COLO668 (cell line): ENCODE results near the gene PLXND1.
"Not testable (repeated sequence)": the region's sequence is repeated elsewhere in the genome, so short reads cannot be mapped to it uniquely, and the experiment has no call there.

Experiments used
- DNase-seq: peaks from one replicate; lab custom pipeline; 2025; ENCODE audit not compliant: unreplicated experiment; lab: John Stamatoyannopoulos, UW

The PLXND1 gene

DNA sequence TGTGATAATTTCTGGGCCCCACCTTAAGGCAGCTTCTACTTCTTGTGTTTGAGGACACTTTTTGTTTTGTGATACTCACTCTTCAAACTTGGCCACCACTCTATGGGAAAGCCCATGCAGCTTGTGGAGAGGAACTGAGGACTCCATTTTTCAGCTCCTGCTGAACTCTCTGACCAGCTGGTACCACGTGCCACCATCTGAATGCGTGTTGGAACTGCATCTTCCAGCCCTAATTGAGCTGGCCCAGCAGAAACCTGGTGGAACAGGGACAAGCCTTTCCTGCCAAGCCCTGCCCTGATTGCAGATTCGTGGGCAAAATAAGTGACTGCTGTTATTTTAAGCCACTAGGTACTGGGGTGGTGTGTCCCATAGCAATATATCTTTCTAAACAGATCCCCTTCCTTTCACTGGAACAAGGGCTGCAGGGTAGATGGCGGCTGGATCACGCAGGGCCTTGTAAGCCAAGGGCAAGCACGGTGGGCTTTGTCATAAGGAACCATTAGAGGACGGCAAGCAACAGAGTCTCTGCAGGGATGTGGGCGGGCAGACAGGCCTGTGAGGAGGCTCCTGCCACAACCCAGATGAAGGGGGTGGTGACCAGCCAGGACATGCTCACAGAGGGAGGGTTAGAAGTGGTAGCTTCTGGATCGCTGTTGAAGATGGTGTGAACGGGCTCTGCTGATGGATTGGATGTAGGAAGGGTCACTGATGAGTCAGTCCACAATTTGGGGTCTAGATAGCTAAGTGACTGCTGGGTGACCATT is 54.0 kb downstream of the PLXND1 start:
- no peak for DNase-seq

- DNase-seq: no peak
Observed at GRCh38 chr3:129549805-129550204, 56.7 kb downstream of the PLXND1 start.

- no peak for DNase-seq
Observed at GRCh38 chr3:129549006-129549800, 57.3 kb downstream of the PLXND1 start.

DNA sequence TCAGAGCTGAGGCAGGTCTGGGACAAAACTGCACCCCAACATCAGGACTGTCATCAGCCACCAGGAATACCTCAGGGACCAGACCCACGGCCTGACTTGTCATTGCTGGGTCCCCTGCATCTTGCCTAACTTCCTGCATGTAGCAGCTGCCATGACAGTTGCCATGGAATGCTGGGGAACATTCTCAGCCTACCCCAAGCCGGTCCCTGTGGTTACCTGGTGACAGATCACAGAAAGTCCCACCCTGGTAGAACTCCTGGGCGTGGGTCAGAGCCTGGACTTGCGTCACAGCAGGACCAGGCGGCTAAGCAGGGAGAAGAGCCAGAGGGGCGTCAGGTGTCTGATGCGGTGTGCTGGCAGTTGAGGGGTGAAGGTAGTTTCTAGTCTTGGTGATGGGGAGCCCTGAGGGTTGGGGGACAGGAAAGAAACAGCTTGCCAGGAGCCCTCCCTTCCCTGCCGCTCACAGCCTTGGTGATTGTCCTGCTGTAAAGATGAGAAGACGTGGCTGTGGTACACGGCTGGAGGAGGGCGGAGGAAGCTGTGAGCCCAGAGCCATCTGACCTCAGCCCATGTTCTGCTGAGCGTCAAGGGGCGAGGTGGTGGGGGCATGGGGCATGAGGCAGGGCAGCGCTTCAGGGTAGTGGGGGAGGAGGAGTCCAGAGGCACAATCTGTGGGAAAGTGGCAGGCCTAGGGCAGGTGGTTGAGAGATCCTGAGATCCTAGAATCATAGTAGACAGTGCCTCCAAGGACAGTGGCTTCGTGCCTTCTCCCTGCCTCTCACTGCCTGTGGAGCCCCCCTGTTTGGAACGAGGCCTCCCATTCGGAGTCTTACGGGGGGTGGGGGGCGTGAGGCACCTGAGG is 58.1 kb downstream of the PLXND1 start:
- DNase-seq: no peak

DNA sequence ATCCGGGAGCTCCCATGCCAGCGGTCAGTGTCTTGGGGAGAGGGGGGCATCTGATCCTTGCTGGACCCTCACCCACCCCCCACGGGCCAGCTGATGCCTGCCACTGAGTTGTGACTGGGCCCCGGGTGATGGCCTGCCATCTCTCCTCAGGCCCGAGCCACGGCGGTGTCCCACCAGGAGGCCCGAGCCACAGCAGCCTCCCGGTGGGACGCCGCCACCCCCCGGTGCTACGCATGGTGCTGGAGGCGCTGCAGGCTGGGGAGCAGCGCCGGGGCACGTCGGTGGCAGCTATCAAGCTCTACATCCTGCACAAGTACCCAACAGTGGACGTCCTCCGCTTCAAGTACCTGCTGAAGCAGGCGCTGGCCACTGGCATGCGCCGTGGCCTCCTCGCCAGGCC is 59.2 kb downstream of the PLXND1 start:
- no peak for DNase-seq

DNA sequence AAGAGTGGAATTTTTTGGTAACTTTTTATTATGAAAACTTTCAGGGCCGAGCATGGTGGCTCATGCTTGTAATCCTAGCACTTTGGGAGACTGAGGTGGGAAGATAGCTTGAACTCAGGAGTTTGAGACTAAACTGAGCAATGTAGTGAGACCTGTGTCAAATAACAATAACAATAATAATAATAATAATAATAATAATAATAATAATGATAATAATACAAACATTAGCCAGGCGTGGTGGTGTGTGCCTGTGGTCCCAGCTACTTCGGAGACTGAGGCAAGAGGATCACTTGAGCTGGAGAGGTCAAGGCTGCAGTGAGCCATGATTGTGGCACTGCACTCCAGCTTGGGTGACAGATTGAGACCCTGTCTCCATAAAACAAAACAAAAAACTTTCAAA is 60.5 kb downstream of the PLXND1 start:
- DNase-seq: not testable (repeated sequence)

DNA sequence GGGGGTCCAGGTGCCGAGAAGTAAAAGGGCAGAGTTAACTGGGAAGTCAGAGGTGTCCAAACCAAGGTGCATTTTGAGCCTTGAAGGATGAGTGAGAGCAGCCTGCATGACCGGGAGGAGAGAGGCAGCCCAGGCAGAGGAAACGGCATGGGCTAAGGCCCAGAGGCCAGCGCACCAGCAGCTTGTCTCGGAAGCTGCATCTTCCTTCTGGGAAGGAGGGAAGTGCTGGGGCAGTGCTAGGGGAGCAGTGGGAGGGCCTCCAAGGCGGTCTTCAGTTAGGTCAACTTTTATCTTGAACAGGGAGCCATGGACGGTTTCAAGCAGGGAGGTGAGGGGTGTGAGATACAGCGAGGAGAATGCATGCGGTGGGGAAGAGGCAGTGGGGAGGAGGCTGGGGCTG is 62.5 kb downstream of the PLXND1 start:
- no peak for DNase-seq

DNA sequence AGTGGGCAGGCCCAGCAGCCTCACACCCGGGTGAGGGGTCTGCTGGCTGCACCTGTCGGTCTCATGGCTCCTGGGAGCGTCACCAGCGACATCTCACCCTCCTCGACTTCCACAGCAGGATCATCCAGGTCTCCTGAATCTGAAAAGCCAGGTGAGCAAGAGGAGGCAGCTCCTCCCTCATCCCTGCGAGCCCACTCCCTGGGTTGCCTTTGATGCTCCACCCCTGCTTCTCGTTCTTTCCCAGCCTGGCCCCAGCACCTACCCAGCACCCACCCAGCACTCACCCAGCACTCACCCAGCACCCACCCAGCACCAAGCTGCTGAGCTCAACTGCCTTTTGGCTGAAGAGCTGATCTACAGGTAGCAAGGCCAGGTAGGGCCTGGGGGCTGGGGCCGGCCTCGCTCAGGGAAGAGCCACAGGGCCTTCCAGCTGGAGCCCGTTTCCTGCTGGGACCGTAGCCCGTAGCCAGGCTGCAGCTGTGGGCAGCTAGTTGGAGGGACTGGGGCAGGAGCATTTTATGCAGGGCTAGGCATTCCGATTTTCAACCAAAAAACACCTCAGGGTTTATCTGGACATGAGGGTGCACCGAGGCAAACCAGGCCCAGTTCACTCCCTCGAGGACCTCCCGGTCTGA is 63.2 kb downstream of the PLXND1 start, which contains the start of gene H1-8:
TSS of gene H1-8 (plus strand) at position 20 of the 635 bp plus-strand sequence. CDS start at position 64, 44 bp downstream.
- DNase-seq: no peak

DNA sequence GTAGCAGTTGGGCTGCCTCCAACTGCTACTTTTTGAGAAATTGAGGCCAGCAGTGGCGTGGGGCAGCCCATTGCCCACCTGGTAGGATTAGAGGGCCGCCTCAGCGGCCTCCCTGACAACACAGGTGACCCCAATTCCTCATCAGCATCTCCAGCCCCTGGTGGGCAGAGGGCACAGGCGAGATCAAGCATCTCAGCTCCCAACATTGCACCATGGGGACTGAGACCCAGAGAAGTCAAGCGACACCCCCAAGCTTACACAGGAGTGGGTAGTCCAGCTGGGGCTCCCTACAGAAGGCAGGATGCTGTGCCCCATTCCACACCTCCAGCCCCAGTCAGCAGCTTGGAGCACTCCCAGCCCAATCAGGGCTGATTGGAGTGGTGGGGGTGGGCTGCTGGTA is 63.7 kb downstream of the PLXND1 start:
- DNase-seq: no peak

- DNase-seq: no peak
Observed at GRCh38 chr3:129540776-129541516, 65.5 kb downstream of the PLXND1 start.

DNA sequence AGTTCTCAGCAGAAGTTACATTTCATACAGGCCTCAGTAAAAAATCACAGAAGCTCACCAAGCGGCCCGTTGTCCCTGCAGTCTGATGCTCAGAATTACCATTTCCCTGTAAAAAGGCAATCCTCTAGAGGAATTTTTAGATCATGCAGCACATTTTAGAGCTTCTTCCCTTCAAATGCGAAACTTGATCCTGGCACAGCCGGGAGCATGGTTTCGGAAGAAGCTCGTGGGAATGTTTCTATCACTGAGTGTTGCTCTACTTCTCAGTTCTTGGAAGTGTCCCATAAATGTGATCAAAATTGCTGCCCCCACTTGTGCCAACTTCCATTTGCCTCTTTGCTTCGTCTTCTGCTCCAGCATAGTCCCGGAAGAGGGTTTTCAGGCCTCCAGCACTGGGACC is 67.3 kb downstream of the PLXND1 start:
- DNase-seq: no peak

DNA sequence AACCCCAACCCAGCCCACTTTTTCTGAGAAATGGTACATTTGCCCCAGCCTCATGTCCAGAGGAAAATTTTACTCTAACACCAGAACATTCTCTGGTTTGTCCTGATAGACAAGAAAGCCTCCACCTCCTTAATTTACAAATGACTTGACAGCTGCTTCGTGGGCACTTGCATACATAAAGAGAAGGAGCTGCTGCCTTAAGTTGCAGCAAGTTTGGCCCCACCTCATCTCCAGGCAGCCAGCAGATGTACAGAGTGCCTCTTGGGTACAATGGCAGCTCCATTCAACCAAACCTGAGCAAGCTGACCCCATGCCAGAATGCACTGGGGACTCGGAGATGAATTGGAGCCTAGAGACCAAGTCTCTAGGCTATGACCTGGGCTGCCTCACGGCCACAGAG is 69.7 kb downstream of the PLXND1 start:
- no peak for DNase-seq

DNA sequence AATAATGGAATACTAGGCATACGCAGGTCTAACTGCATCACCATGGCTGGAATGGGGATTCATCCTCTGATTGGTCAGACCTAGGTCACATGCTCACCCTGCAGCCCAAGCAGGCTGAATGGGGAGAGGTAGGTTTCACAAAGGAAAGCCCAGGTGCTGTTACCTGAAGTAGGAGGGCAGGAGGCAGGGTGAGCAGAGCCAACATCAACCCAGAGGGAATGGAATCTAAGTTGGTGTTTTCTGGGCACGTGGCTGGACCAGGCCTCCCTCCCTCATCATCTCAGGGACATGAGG is 70.2 kb downstream of the PLXND1 start:
- DNase-seq: no peak

DNA sequence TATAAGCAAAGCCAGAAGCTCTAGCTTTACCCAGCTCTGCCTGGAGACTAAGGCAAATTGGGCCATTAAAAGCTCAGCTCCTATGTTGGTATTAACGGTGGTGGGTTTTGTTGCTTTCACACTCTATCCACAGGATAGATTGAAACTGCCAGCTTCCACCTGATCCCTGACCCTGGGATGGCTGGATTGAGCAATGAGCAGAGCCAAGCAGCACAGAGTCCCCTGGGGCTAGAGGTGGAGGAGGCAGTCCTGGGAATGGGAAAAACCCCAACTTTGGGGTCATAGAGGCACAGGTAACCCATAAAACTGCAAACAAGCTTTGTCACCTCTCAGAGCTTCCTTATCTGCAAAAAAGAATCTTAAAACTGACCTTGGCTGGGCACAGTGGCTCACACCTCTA is 71.4 kb downstream of the PLXND1 start:
- no peak for DNase-seq

DNA sequence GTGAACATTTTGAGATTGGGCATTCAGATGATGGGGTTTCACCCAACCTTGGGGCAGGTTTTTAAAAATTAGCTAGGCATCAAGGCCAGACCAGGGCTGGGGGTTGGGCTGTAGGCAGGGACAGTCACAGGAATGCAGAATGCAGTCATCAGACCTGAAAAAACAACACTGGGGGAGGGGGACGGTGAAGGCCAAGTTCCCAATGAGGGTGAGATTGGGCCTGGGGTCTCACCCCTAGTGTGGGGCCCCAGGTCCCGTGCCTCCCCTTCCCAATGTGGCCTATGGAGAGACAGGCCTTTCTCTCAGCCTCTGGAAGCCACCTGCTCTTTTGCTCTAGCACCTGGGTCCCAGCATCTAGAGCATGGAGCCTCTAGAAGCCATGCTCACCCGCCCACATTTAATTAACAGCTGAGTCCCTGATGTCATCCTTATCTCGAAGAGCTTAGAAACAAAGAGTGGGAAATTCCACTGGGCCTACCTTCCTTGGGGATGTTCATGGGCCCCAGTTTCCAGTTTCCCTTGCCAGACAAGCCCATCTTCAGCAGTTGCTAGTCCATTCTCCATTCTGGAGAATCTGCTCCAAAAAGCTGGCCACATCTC is 71.9 kb downstream of the PLXND1 start:
- DNase-seq: no peak

- DNase-seq: no peak
Observed at GRCh38 chr3:129533406-129533805, 73.1 kb downstream of the PLXND1 start.

- DNase-seq: no peak
Observed at GRCh38 chr3:129532261-129532660, 74.2 kb downstream of the PLXND1 start.

DNA sequence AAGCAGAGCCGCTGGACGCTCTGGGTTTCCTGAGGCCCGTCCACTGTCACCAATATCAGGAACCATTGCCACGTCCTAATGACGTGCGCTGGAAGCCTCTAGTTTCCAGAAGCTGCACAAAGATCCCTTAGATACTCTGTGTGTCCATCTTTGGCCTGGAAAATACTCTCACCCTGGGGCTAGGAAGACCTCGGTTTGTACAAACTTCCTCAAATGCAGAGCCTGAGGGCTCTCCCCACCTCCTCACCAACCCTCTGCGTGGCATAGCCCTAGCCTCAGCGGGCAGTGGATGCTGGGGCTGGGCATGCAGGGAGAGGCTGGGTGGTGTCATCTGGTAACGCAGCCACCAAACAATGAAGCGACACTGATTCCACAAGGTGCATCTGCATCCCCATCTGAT is 74.8 kb downstream of the PLXND1 start:
- no peak for DNase-seq

DNA sequence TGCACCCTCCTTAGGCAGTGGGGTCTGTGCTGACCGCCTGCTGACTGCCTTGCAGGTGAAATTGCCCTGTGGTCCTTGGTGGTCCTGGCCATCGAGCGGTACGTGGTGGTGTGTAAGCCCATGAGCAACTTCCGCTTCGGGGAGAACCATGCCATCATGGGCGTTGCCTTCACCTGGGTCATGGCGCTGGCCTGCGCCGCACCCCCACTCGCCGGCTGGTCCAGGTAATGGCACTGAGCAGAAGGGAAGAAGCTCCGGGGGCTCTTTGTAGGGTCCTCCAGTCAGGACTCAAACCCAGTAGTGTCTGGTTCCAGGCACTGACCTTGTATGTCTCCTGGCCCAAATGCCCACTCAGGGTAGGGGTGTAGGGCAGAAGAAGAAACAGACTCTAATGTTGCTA is 75.7 kb downstream of the PLXND1 start:
- no peak for DNase-seq

DNA sequence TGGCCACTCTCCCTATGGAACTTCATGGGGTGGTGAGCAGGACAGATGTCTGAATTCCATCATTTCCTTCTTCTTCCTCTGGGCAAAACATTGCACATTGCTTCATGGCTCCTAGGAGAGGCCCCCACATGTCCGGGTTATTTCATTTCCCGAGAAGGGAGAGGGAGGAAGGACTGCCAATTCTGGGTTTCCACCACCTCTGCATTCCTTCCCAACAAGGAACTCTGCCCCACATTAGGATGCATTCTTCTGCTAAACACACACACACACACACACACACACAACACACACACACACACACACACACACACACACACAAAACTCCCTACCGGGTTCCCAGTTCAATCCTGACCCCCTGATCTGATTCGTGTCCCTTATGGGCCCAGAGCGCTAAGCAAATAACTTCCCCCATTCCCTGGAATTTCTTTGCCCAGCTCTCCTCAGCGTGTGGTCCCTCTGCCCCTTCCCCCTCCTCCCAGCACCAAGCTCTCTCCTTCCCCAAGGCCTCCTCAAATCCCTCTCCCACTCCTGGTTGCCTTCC is 76.2 kb downstream of the PLXND1 start:
- no peak for DNase-seq
